GM12878 (cell line): ENCODE measurements around the gene DDX39B. TPM values are rescaled to one million over a fixed set of nuclear protein-coding genes. Genes with fewer than 3 reads are reported as not detected.
A peak's percentile ranks its signal among the peaks of the same experiment; 100 is the strongest.

Experiments used
- CBX3 ChIP-seq: fragments of 200-600 bp; sonication (generic); IDR thresholded peaks from 2 replicates; pipeline ENCODE4 v1.6.1; 2016; ENCODE audit warnings: low read depth, borderline replicate concordance
- CHD1 ChIP-seq: IDR thresholded peaks from 2 replicates; pipeline ENCODE4 v1.6.1; 2012; ENCODE audit warnings: low read depth, low read length, improper control_type of control experiment
- CTCF ChIP-seq, 3 experiments: IDR thresholded peaks in 2 of 3; conservative IDR thresholded peaks in 1 of 3; 2 replicates each; pipeline ENCODE4 v1.5.1; 2011; ENCODE audit warnings: low read depth in 3 of 3, low read length in 3 of 3, mild to moderate bottlenecking in 3 of 3, control low read depth in 2 of 3, moderate library complexity in 2 of 3, inconsistent platforms in 1 of 3, mixed read lengths in 1 of 3; ENCODE audit not compliant: control insufficient read depth in 2 of 3, insufficient read depth in 1 of 3; ENCODE audit errors: extremely low read depth in 1 of 3
- EED ChIP-seq: sonication (generic); IDR thresholded peaks from 2 replicates; pipeline ENCODE4 v1.6.1; 2016; ENCODE audit warnings: antibody characterized with exemption, low read depth
- EGR1 ChIP-seq, 2 experiments: IDR thresholded peaks; 1 replicate in 1 of 2; 2 replicates in 1 of 2; pipeline ENCODE4 v1.6.1; 2011 to 2012; ENCODE audit warnings: low read depth in 2 of 2, low read length in 2 of 2, borderline replicate concordance in 1 of 2, mild to moderate bottlenecking in 1 of 2, moderate library complexity in 1 of 2
- EP300 ChIP-seq, 2 experiments: fragments of 150-350 bp in 1 of 2; IDR thresholded peaks; 2 replicates each; pipeline ENCODE4 v1.6.1; 2011 to 2012; ENCODE audit warnings: low read depth in 2 of 2, low read length in 2 of 2, borderline replicate concordance in 1 of 2, improper control_type of control experiment in 1 of 2, inconsistent platforms in 1 of 2; ENCODE audit not compliant: control insufficient read depth in 1 of 2
- EZH2 ChIP-seq: IDR thresholded peaks from 2 replicates; pipeline ENCODE4 v1.6.1; 2012; ENCODE audit warnings: low read depth, mild to moderate bottlenecking, control low read depth, inconsistent platforms, low read length, borderline replicate concordance; ENCODE audit not compliant: control insufficient read depth
- IKZF2 ChIP-seq, 2 experiments: fragments of 450-650 bp; IDR thresholded peaks; 2 replicates each; pipeline ENCODE4 v1.6.1; 2017; ENCODE audit warnings: mild to moderate bottlenecking in 2 of 2, moderate library complexity in 2 of 2
- MYC ChIP-seq: IDR thresholded peaks from 2 replicates; pipeline ENCODE4 v1.6.1; 2011; ENCODE audit warnings: mild to moderate bottlenecking, low read length, moderate library complexity, inconsistent platforms; ENCODE audit not compliant: insufficient read depth, insufficient replicate concordance, insufficient read length, severe bottlenecking
- NFYA ChIP-seq: IDR thresholded peaks from 2 replicates; pipeline ENCODE4 v1.6.1; 2011; ENCODE audit warnings: low read depth, mild to moderate bottlenecking, low read length, improper control_type of control experiment, borderline replicate concordance
- NR2C1 ChIP-seq: fragments of 450-650 bp; IDR thresholded peaks from 2 replicates; pipeline ENCODE4 v1.6.1; 2017; ENCODE audit warnings: antibody characterized with exemption, mild to moderate bottlenecking, moderate library complexity
- PAX5 ChIP-seq: IDR thresholded peaks from 2 replicates; pipeline ENCODE4 v1.6.1; 2011; ENCODE audit warnings: low read depth, low read length, borderline replicate concordance
- RB1 ChIP-seq: fragments of 450-650 bp; formaldehyde crosslinking; IDR thresholded peaks from 2 replicates; pipeline ENCODE4 v1.6.1; 2017; ENCODE audit warnings: mild to moderate bottlenecking, borderline replicate concordance
- SIX5 ChIP-seq: IDR thresholded peaks from 2 replicates; pipeline ENCODE4 v1.6.1; 2011; ENCODE audit warnings: mild to moderate bottlenecking, low read depth, low read length, moderate library complexity; ENCODE audit not compliant: severe bottlenecking
- SKIL ChIP-seq: fragments of 450-650 bp; IDR thresholded peaks from 2 replicates; pipeline ENCODE4 v1.6.1; 2017; ENCODE audit warnings: mild to moderate bottlenecking, low read depth, inconsistent platforms; ENCODE audit not compliant: poor library complexity, severe bottlenecking
- SMAD1 ChIP-seq: fragments of 450-650 bp; IDR thresholded peaks from 2 replicates; pipeline ENCODE4 v1.6.1; 2018; ENCODE audit warnings: mild to moderate bottlenecking, low read depth; ENCODE audit not compliant: partially characterized antibody
- WRNIP1 ChIP-seq: IDR thresholded peaks from 2 replicates; pipeline ENCODE4 v1.6.1; 2011; ENCODE audit warnings: low read depth, low read length, improper control_type of control experiment, borderline replicate concordance
- ZNF24 ChIP-seq: fragments of 450-650 bp; IDR thresholded peaks from 2 replicates; pipeline ENCODE4 v1.6.1; 2017; ENCODE audit warnings: antibody characterized with exemption, mild to moderate bottlenecking
- ZNF592 ChIP-seq: fragments of 450-650 bp; IDR thresholded peaks from 2 replicates; pipeline ENCODE4 v1.6.1; 2017; ENCODE audit warnings: mild to moderate bottlenecking, moderate library complexity
- ZNF622 ChIP-seq: fragments of 450-650 bp; IDR thresholded peaks from 2 replicates; pipeline ENCODE4 v1.6.1; 2017; ENCODE audit warnings: mild to moderate bottlenecking, inconsistent platforms
- polyA plus RNA-seq, 11 experiments: library from polyadenylated mRNA; depleted of rRNA in 4 of 11; unstranded in 6 of 11; stranded (reverse) in 5 of 11; fragments of >200 nt; fragmentation: Nextera tagmentation in 4 of 11; fragmentation: Illumina TruSeq in 1 of 11; extraction: Ambion mirVana in 4 of 11; extraction: Trizol in 1 of 11; gene quantifications; 1 replicate in 1 of 11; 2 replicates in 10 of 11; pipeline versions ENCODE4 v1.2.1 to v1.2.3, GENCODE V29; 2011 to 2016; ENCODE audit warnings: inconsistent platforms in 2 of 11, missing spikeins in 2 of 11, low read depth in 1 of 11
- total RNA-seq, 4 experiments: library from RNA; depleted of rRNA in 3 of 4; stranded (reverse); fragments of >200 nt in 3 of 4; fragmentation: Illumina TruSeq in 1 of 4; extraction: Trizol in 1 of 4; gene quantifications; 2 replicates each; pipeline versions ENCODE4 v1.2.1 to v1.2.3, GENCODE V29; 2013 to 2021

The DDX39B gene
- total and polyA plus RNA-seq, 10 of the 15 experiments (the other 5 are each of a cell fraction or from before 2014, with no cell fraction given): 271 to 661 (median 330) TPM

DNA sequence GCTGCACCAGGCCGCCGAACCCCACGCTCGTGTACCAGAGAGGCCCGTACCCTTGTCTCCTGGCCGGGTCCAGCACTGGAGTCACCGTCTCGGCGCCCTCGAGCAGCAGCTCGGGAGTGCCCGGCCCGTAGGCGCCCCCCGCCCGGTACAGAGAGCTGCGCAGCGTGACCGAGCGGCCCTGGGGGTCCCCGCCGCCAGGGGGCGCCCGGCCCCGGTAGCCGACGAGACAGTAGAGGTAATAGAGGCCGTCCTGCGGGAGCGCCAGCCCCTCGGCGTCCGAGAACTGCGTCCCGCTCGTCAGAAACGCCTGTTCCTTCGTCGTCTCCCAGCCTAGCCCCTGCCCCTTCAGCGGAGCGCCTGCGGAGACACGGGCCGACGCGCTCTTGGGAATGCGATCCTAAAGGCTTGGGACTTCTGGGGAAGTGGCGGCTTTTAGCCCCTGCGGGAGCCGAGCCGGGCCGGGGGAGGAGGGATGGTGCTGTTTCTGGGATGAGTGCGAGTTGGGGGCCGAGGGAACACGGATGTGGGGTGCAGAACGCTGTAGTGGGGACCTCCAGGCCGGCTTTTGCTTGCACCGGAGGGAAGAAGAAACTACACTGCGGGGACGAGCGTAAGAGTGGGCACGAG is 39.1 kb upstream of the DDX39B start (continued):
- TF ChIP-seq SMAD1: peak; percentile 41
- TF ChIP-seq CBX3: no peak
- TF ChIP-seq SIX5: no peak
- no peak for TF ChIP-seq NR2C1
- no peak for TF ChIP-seq ZNF24
- TF ChIP-seq CHD1: no peak
- TF ChIP-seq ZNF592: no peak
- TF ChIP-seq EP300 (IDR thresholded peaks at IDR 0.05; ENCODE audit: borderline replicate concordance in 1 of 2, control insufficient read depth in 1 of 2, low read depth in 2 of 2, low read length in 2 of 2): no peak
- TF ChIP-seq SKIL: no peak
- TF ChIP-seq ZNF622: no peak
- no peak for TF ChIP-seq EGR1 (IDR thresholded peaks at IDR 0.05; ENCODE audit: borderline replicate concordance in 1 of 2, low read depth in 2 of 2, low read length in 2 of 2)
- no peak for TF ChIP-seq MYC
- TF ChIP-seq PAX5: peak; percentile 97
- TF ChIP-seq WRNIP1: no peak
- TF ChIP-seq EED: peak; percentile 51
- TF ChIP-seq EZH2: no peak
- peak; percentile 96 to 97 (median 97) for TF ChIP-seq CTCF (IDR thresholded peaks at IDR 0.05 in 2 of 3, conservative IDR thresholded peaks at IDR 0.05 in 1 of 3; ENCODE audit: control insufficient read depth in 2 of 3, extremely low read depth in 1 of 3, insufficient read depth in 1 of 3, low read depth in 3 of 3, low read length in 3 of 3)
- TF ChIP-seq NFYA: no peak
- no peak; the same call in 1 of the 2 replicates for TF ChIP-seq RB1
- TF ChIP-seq IKZF2 (IDR thresholded peaks at IDR 0.05): peak; percentile 51 to 74; a peak in 3 of 4 replicates
